Glutamatergic neuron (in vitro differentiated cells): Measurements from ENCODE around the gene ZNF76. TPM values are rescaled to one million over a fixed set of nuclear protein-coding genes. Genes with fewer than 3 reads are reported as not detected.
"Not testable (repeated sequence)": the region's sequence is repeated elsewhere in the genome, so short reads cannot be mapped to it uniquely, and the experiment has no call there.

Experiments
- DNase-seq: peaks from one replicate; pipeline ENCODE4 v3.0.0; 2022
- H3K27ac Mint-ChIP-seq: one replicate; pipeline ENCODE4 v1.8.0; 2020; ENCODE audit warnings: mild to moderate bottlenecking, mixed read lengths, inconsistent platforms; ENCODE audit not compliant: unreplicated experiment
- H3K27me3 Mint-ChIP-seq: one replicate; pipeline ENCODE4 v1.8.0; 2020; ENCODE audit warnings: mild to moderate bottlenecking, moderate library complexity, mixed read lengths, inconsistent platforms; ENCODE audit not compliant: unreplicated experiment
- H3K36me3 Mint-ChIP-seq: one replicate; pipeline ENCODE4 v1.8.0; 2020; ENCODE audit warnings: mild to moderate bottlenecking, mixed read lengths, inconsistent platforms; ENCODE audit not compliant: unreplicated experiment
- H3K4me1 Mint-ChIP-seq: one replicate; pipeline ENCODE4 v1.8.0; 2020; ENCODE audit warnings: mild to moderate bottlenecking, low read depth, mixed read lengths, inconsistent platforms; ENCODE audit not compliant: unreplicated experiment
- H3K4me3 Mint-ChIP-seq: one replicate; pipeline ENCODE4 v1.8.0; 2020; ENCODE audit warnings: mild to moderate bottlenecking, mixed read lengths, inconsistent platforms; ENCODE audit not compliant: unreplicated experiment
- H3K9me3 Mint-ChIP-seq: one replicate; pipeline ENCODE4 v1.8.0; 2020; ENCODE audit warnings: mild to moderate bottlenecking, moderate library complexity, mixed read lengths, inconsistent platforms; ENCODE audit not compliant: unreplicated experiment
- total RNA-seq: library from RNA; stranded (reverse); fragmentation: NEBNext Ultra II Directional; extraction: Animal tissue kit (Norgen Biotek cat#: 25700); gene quantifications from one replicate; pipeline ENCODE4 v1.2.1, GENCODE V29; 2021; ENCODE audit not compliant: unreplicated experiment
- TF ChIP-seq, protein P1 (sequence below): fragments of 200-600 bp; sonication (generic); IDR thresholded peaks from one replicate; pipeline ENCODE4 v1.5.0; 2021; ENCODE audit not compliant: partially characterized antibody, unreplicated experiment

Gene ZNF76
- total RNA-seq, 1 donor from 2014 or later, result 38.3 TPM

DNA sequence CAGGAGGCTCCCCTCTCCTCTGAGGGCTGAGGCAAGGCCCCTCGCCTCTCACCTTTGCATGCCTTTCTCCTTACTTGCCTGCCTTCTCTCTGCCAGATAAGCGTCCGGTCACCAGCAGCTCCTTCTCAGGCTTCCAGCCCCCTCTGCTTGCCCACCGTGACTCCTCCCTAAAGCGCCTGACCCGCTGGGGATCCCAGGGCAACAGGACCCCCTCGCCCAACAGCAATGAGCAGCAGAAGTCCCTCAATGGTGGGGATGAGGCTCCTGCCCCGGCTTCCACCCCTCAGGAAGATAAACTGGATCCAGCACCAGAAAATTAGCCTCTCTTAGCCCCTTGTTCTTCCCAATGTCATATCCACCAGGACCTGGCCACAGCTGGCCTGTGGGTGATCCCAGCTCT lies 61.6 kb downstream of the ZNF76 start:
- H3K36me3 Mint-ChIP-seq, result no peaks in the 10 kb centered on the region
- no peak for DNase-seq
- peaks cover 4% of the 10 kb centered on the region for H3K9me3 Mint-ChIP-seq
- H3K27me3 Mint-ChIP-seq, result peaks cover 7% of the 10 kb centered on the region
- peaks cover 6% of the 10 kb centered on the region for H3K4me1 Mint-ChIP-seq
- no peak overlapping the region for H3K27ac Mint-ChIP-seq
- TF ChIP-seq, protein P1, sequence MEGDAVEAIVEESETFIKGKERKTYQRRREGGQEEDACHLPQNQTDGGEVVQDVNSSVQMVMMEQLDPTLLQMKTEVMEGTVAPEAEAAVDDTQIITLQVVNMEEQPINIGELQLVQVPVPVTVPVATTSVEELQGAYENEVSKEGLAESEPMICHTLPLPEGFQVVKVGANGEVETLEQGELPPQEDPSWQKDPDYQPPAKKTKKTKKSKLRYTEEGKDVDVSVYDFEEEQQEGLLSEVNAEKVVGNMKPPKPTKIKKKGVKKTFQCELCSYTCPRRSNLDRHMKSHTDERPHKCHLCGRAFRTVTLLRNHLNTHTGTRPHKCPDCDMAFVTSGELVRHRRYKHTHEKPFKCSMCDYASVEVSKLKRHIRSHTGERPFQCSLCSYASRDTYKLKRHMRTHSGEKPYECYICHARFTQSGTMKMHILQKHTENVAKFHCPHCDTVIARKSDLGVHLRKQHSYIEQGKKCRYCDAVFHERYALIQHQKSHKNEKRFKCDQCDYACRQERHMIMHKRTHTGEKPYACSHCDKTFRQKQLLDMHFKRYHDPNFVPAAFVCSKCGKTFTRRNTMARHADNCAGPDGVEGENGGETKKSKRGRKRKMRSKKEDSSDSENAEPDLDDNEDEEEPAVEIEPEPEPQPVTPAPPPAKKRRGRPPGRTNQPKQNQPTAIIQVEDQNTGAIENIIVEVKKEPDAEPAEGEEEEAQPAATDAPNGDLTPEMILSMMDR, result no peak
- H3K4me3 Mint-ChIP-seq, result no peak overlapping the region

DNA sequence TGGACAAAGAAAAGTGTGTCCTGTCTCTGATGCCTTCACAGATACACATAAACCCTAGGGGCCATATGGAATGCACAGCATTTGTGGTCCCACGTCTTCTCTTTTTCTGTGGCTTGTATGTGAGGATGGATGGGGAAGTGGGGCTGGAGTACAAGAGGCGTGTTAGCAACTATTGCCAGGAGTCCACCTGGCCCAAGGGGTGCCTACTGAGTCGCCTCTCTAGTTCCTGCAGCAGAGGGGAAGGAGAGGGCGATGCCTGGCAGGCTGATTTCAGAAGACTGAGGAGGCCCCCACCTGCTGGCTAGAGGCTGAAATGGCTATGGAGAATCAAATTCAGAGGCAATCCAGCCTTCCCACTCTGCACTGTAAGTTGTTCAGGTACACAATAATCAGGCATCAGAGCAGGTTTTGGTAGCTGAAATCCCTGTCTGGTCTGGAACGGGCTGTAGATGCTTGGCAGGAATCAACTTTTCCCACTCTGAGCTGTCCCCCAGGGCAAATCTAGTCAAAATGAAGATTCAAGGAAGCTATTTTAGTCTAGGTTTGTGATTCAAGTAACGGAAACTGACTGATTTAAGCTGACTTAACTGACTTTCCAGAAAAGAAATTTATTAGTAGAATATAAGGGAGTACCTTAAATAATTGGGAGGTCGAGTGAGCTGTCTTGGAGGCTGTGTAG lies 68.0 kb downstream of the ZNF76 start:
- peaks cover 3% of the 10 kb centered on the region for H3K27me3 Mint-ChIP-seq
- H3K4me1 Mint-ChIP-seq, result peaks cover 2% of the 10 kb centered on the region
- no peak overlapping the region for H3K4me3 Mint-ChIP-seq
- H3K27ac Mint-ChIP-seq, result peak overlapping the region; percentile 10
- no peaks in the 10 kb centered on the region for H3K36me3 Mint-ChIP-seq
- H3K9me3 Mint-ChIP-seq, result no peaks in the 10 kb centered on the region
- TF ChIP-seq, protein P1, result peak; percentile 10
- DNase-seq, result peak; percentile 68

DNA sequence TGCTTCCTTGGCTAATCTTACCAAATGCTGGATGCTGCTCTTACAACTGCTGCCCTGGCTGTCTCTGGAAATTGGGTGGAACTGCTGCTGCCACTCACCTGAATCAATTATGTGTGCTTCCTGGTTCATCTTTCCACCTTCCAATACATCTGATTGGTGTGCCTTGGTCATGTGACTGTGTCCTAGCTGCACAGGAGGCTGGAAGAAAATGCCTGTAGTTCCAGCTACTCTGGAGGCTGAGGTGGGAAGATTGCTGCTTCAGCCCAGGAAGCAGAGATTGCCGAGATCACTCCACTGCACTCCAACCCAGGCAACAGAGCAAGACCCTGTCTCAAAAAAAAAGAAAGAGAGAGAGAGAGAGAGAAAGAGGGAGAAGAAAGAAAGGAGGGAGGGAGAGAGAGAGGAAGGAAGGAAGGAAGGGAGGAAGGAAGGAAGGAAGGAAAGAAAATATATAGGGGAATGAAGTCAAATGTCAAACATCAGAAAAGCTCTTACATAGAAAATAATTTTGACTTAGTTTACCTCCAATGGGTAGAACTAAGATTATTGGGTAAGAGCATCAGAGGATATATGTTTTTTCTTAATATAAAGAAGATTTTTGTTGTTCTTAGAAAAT lies 68.7 kb downstream of the ZNF76 start:
- peaks cover 3% of the 10 kb centered on the region for H3K27me3 Mint-ChIP-seq
- H3K9me3 Mint-ChIP-seq, result no peaks in the 10 kb centered on the region
- H3K27ac Mint-ChIP-seq, result no peak overlapping the region
- TF ChIP-seq, protein P1, result no peak
- no peaks in the 10 kb centered on the region for H3K36me3 Mint-ChIP-seq
- no peak overlapping the region for H3K4me3 Mint-ChIP-seq
- H3K4me1 Mint-ChIP-seq, result peaks cover 2% of the 10 kb centered on the region
- no peak for DNase-seq

DNA sequence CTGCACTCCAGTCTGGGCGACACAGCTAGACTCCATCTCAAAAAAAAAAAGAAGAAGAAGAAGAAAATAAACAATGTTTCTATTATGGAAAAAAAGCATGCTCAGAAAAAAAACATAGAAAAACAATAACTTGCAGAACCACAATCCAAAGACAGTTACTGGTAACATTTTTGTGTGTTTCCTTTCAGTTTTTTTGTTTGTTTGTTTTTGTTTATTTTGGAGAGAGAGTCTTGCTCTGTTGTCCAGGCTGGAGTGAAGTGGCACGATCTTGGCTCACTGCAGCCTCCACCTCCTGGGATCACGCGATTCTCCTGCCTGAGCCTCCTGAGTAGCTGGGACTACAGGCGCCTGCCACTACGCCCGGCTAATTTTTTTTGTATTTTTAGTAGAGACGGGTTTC lies 69.4 kb downstream of the ZNF76 start:
- not testable (repeated sequence) for H3K4me3 Mint-ChIP-seq, H3K27ac Mint-ChIP-seq, DNase-seq, H3K4me1 Mint-ChIP-seq, H3K27me3 Mint-ChIP-seq, H3K36me3 Mint-ChIP-seq, H3K9me3 Mint-ChIP-seq

DNA sequence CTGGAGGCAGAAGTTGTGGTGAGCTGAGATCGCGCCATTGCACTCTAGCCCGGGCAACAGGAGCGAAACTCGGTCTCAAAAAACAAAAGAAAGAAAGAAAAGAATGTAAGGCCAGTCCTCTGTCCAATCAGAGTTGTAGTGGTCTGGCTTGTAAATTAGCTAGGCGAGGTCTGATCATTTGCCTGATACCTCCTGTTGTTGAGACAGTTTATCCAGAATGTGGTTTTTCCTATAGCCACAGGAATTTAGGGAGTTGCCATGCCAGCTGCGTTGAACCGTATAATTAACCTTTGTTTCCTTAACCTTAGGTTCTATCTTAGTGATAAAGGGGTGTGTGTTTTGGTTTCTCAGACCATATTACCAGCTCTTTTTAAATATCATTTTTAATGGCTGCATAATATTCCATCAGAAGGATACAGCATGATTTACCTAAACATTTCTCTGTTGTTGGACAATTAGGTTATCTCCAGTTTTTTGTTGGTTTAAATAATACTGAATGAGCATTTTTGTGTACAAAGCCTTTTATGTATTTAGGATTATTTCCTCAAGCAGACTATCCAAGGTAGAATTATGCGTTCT lies 71.1 kb downstream of the ZNF76 start:
- H3K36me3 Mint-ChIP-seq, result no peaks in the 10 kb centered on the region

DNA sequence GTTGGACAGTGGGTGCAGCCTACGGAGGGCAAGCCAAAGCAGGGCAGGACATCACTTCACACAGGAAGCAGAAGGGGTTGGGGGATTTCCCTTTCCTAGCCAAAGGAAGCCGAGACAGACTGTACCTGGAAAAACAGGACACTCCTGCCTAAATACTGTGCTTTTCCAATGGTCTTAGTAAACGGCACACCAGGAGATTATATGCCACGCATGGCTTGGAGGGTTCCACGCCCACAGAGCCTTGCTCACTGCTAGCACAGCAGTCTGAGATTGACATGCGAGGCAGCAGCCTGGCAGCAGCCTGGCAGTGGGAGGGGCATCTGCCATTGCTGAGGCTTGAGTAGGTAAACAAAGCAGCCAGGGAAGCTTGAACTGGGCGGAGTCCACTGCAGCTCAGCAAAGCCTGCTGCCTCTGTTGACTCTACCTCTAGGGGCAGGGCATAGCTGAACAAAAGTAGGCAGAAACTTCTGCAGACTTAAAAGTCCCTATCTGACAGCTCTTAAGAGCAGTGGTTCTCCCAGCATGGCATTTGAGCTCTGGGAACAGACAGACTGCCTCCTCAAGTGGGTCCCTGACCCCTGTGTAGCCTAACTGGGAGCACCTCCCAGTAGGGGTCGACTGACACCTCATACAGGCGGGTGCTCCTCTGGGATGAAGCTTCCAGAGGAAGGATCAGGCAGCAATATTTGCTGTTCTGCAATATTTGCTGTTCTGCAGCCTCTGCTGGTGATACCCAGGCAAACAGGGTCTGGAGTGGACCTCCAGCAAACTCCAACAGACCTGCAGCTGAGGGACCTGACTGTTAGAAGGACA lies 72.7 kb downstream of the ZNF76 start:
- not testable (repeated sequence) for DNase-seq, H3K36me3 Mint-ChIP-seq, H3K27me3 Mint-ChIP-seq, H3K4me1 Mint-ChIP-seq, H3K27ac Mint-ChIP-seq, H3K9me3 Mint-ChIP-seq, H3K4me3 Mint-ChIP-seq

More for the DNA sequence above, 71.1 kb downstream of the ZNF76 start:
- DNase-seq, result no peak
- Mint-ChIP-seq H3K27ac (no peak overlapping the region), H3K9me3 (peaks cover 2% of the 10 kb centered on the region), H3K4me1 (peaks cover 2% of the 10 kb centered on the region), H3K4me3 (no peak overlapping the region), H3K27me3 (peaks cover 3% of the 10 kb centered on the region)
- TF ChIP-seq, protein P1, result no peak
